HUES6 (cell line): Measurements from ENCODE around the gene BAIAP3.

Experiments
- H3K27ac ChIP-seq: 2 replicates; pipeline ENCODE4 v1.7.0; 2013; ENCODE audit warnings: low read depth, mild to moderate bottlenecking, low read length, inconsistent platforms
- H3K27me3 ChIP-seq: 2 replicates; pipeline ENCODE4 v1.6.1; 2013; ENCODE audit warnings: low read length; ENCODE audit not compliant: control insufficient read depth, insufficient read depth
- H3K36me3 ChIP-seq: 2 replicates; pipeline ENCODE4 v1.6.1; 2013; ENCODE audit warnings: low read length; ENCODE audit not compliant: control insufficient read depth, insufficient read depth
- H3K4me1 ChIP-seq: 2 replicates; pipeline ENCODE4 v1.6.1; 2013; ENCODE audit warnings: low read length; ENCODE audit not compliant: control insufficient read depth, insufficient read depth
- H3K4me3 ChIP-seq: 2 replicates; pipeline ENCODE4 v1.5.1; 2013; ENCODE audit warnings: low read depth, low read length
- H3K9ac ChIP-seq: one replicate; pipeline ENCODE4 v1.6.1; 2013; ENCODE audit warnings: mild to moderate bottlenecking, low read length
- H3K9me3 ChIP-seq: 2 replicates; pipeline ENCODE4 v1.6.1; 2013; ENCODE audit warnings: low read depth, low read length; ENCODE audit not compliant: control insufficient read depth, insufficient read depth

The BAIAP3 gene, protein sequence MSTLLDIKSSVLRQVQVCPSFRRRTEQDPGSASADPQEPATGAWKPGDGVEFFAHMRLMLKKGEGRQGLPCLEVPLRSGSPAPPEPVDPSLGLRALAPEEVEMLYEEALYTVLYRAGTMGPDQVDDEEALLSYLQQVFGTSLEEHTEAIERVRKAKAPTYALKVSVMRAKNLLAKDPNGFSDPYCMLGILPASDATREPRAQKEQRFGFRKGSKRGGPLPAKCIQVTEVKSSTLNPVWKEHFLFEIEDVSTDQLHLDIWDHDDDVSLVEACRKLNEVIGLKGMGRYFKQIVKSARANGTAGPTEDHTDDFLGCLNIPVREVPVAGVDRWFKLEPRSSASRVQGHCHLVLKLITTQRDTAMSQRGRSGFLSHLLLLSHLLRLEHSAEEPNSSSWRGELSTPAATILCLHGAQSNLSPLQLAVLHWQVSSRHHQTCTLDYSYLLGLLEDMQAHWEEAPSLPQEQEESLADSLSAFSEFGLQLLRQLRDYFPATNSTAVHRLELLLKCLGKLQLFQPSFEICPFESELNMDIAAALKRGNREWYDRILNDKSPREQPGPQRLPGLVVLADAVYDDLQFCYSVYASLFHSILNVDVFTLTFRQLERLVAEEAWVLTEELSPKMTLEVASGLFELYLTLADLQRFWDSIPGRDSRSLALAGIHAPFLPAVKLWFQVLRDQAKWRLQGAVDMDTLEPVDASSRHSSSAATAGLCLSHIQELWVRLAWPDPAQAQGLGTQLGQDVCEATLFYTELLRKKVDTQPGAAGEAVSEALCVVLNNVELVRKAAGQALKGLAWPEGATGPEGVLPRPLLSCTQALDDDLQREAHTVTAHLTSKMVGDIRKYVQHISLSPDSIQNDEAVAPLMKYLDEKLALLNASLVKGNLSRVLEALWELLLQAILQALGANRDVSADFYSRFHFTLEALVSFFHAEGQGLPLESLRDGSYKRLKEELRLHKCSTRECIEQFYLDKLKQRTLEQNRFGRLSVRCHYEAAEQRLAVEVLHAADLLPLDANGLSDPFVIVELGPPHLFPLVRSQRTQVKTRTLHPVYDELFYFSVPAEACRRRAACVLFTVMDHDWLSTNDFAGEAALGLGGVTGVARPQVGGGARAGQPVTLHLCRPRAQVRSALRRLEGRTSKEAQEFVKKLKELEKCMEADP

DNA sequence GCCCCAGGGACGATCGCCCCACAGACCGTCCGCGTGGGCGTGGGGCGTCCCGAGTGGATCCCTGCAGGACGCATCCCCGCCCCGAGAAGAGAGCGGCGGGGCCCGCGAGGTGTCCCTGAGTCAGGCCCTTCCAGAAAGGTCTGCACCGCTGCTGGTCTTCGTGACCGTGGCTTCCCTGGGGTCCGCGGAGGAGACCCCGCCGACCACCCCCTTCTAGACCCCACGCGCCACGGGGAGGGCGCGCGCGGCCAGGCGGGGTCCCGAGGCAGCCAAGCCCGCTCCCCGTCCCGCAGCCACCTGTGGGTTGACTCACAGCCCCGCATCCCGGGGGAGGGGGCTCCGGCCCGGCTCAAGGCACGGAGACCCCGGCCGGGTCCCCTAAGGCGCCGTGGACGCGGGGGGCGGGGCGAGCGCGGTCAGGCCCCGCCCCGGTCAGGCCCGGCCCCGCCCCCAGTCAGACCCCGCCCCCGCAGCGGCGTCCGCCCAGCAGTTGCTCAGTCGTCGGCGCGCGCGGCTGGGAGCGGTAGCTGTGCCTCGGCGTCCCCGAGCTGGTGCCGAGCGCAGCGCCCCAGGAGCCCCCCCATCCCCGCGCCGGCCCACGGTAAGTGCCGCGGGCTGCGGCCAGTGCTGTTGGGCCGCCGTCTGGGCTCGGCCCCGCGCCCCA lies at the start of gene BAIAP3:
Gene BAIAP3 (plus strand): TSS at position 497 of the 664 bp plus-strand sequence. CDS start 4,905 bp downstream, outside the sequence.
- Histone ChIP-seq H3K9me3 (peaks cover 7% of the 10 kb centered on the region), H3K4me1 (peaks cover 15% of the 10 kb centered on the region; the same call in 1 of the 2 replicates), H3K27me3 (peaks cover 69% of the 10 kb centered on the region), H3K27ac (no peak within 1 kb of the TSS), H3K36me3 (no peaks in the 10 kb centered on the region), H3K4me3 (peak within 1 kb of the TSS; percentile 60), H3K9ac (no peak within 1 kb of the TSS)

GRCh38 chr16:1283996-1284616 lies 49.3 kb upstream of the BAIAP3 start:
- Histone ChIP-seq H3K27ac (no peak overlapping the region), H3K9me3 (no peaks in the 10 kb centered on the region), H3K9ac (no peak overlapping the region), H3K4me3 (no peak overlapping the region), H3K36me3 (no peaks in the 10 kb centered on the region), H3K4me1 (peaks cover 20% of the 10 kb centered on the region), H3K27me3 (peaks cover 31% of the 10 kb centered on the region)

- Histone ChIP-seq H3K9me3 (no peaks in the 10 kb centered on the region), H3K9ac (no peak overlapping the region), H3K4me1 (peaks cover 29% of the 10 kb centered on the region), H3K4me3 (no peak overlapping the region), H3K27ac (no peak overlapping the region), H3K36me3 (no peaks in the 10 kb centered on the region), H3K27me3 (peaks cover 48% of the 10 kb centered on the region)
Observed at GRCh38 chr16:1285669-1286512, 47.6 kb upstream of the BAIAP3 start.

- Histone ChIP-seq H3K36me3 (no peaks in the 10 kb centered on the region), H3K4me1 (peaks cover 30% of the 10 kb centered on the region), H3K27me3 (peaks cover 55% of the 10 kb centered on the region), H3K4me3 (no peak overlapping the region), H3K27ac (no peak overlapping the region), H3K9me3 (no peaks in the 10 kb centered on the region), H3K9ac (no peak overlapping the region)
Observed at GRCh38 chr16:1286513-1287094, 46.8 kb upstream of the BAIAP3 start.

DNA sequence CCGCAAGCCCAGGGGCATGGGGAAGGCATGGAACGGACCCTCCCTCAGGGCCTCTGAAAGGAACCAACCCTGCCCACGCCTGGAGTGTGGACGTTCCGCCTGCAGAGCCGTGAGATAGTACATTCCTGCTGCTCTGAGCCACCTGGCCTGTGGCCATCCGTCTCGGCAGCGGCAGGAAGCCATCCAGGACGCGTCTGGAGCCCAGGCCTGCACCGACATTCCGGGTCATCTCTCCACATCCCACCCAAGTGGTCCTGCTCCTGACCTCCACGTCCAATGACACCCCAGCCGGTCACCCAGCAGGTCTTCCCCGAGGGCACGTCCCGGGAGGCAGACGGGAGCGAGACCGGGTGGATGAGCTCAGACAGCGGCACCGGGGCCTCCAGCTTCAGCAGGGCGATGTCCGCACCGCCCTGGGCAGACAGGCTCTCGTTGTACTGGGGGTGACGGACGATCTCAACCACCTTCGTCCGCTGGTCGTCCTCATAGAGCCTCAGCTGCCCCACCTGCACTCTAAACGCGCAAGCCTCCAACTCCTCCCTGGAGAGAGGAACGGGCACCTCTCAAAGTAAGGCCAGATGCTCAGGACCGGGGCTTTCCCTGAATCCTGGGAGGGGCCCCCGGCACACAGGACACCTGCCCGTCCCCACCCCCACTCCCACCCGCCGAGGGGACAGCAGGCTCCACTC lies 45.3 kb upstream of the BAIAP3 start:
- Histone ChIP-seq H3K9me3 (no peaks in the 10 kb centered on the region), H3K27ac (no peak overlapping the region), H3K4me3 (no peak overlapping the region), H3K9ac (no peak overlapping the region), H3K27me3 (peaks cover 62% of the 10 kb centered on the region), H3K36me3 (no peaks in the 10 kb centered on the region), H3K4me1 (peaks cover 33% of the 10 kb centered on the region)

GRCh38 chr16:1288813-1289476 lies 44.5 kb upstream of the BAIAP3 start:
- Histone ChIP-seq H3K27me3 (peaks cover 62% of the 10 kb centered on the region), H3K9me3 (no peaks in the 10 kb centered on the region), H3K36me3 (no peaks in the 10 kb centered on the region), H3K27ac (no peak overlapping the region), H3K4me1 (peaks cover 25% of the 10 kb centered on the region), H3K4me3 (peak overlapping the region; percentile 54), H3K9ac (no peak overlapping the region)

- no peak overlapping the region for H3K27ac ChIP-seq
- peaks cover 25% of the 10 kb centered on the region for H3K4me1 ChIP-seq
- H3K36me3 ChIP-seq: no peaks in the 10 kb centered on the region
- H3K27me3 ChIP-seq: peaks cover 62% of the 10 kb centered on the region
- no peak overlapping the region for H3K9ac ChIP-seq
- peak overlapping the region; percentile 54 for H3K4me3 ChIP-seq
- H3K9me3 ChIP-seq: no peaks in the 10 kb centered on the region
Observed at GRCh38 chr16:1289477-1289866, 44.0 kb upstream of the BAIAP3 start.

- Histone ChIP-seq H3K4me3 (peak overlapping the region; percentile 54), H3K9ac (no peak overlapping the region), H3K27ac (no peak overlapping the region), H3K4me1 (peaks cover 25% of the 10 kb centered on the region), H3K36me3 (no peaks in the 10 kb centered on the region), H3K27me3 (peaks cover 62% of the 10 kb centered on the region), H3K9me3 (no peaks in the 10 kb centered on the region)
Observed at GRCh38 chr16:1290063-1290501, 43.4 kb upstream of the BAIAP3 start.
